Measurements from ENCODE around the gene NELFB.

The NELFB gene

DNA sequence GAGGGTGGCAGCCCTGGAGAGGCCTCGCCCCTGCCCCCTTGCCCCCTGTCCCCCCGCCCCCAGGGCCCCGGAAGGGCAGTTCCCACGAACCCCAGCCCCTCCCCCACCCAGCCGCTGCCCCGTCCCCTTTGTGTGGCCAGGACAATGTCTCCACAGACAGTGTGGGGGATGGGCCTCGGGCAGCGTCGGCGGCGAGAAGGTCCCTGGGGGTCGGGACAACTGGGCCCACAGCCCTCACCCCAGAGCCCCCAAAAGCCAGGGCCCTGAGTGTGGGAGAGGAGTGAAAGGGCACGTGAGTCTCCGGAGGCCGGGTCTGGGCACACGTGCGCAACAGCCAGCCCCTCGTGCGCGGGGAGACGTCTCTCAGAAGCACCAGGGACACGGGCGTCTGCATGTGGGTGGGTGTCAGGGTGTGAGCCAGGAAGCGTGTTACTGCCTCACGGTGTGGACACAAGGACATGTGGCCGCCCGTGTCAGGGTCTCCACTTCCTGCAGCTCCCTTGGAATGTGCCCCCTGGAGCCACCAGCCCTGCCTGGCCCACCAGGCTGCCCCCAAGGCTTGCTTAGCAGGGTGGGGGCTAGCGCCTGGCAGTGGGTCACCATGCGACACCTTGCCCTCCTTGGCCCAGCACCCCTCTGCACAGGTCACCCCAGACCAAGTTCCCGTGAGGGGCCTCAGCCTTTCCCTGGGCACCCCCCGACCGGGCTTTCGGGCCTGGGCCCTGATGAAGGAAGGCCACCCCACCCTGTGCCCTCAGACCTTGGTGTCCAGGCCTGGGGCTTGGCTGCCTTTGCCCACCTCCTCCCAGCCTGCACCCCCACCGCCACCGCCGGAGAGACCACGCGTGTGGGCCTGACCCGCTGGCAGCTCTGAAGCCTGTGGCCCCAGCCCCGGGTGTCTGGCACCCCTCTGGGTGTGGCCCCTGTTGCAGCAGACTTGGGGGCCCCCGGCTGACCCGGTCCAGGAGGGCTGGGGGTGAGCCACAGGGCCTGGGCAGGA lies 59.7 kb downstream of the NELFB start:
- Mint-ChIP-seq H3K4me1 (no peaks in the 10 kb centered on the region), H3K36me3 (ENCODE audit: insufficient read depth) (no peaks in the 10 kb centered on the region), H3K27ac (ENCODE audit: low read depth) (no peak overlapping the region), H3K27me3 (no peaks in the 10 kb centered on the region), H3K9me3 (no peaks in the 10 kb centered on the region), H3K4me3 (no peak overlapping the region)
- no peak for ATAC-seq (replicated peaks; ENCODE audit: extremely low read depth, poor library complexity, severe bottlenecking)
- no peak for DNase-seq (ENCODE audit: low spot score in 2 of 2)

DNA sequence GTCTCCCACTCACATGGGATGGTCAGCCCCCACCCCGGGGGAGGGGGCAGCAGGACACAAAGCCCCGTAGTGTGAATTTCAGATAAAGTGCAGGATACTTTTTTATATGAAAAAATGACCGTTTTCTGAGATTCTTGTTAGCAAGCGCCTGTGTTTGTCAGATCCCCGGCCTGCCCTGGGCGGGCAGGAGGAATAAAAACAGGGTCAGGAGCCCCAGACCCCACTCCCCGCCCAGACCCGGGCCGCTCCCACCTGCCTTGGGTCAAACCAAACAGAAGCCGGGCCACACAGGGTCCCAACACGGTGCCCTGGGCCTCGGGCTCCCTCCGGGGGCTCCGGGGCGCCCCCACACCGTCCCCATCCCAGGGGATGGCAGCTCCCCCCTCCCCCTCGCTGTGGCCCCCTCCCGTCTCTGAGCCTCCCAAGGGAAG lies 60.5 kb downstream of the NELFB start:
- DNase-seq (ENCODE audit: low spot score in 2 of 2) (no peak), ATAC-seq (replicated peaks; ENCODE audit: extremely low read depth, poor library complexity, severe bottlenecking) (no peak)
- Mint-ChIP-seq H3K4me3 (no peak overlapping the region), H3K27me3 (no peaks in the 10 kb centered on the region), H3K4me1 (no peaks in the 10 kb centered on the region), H3K9me3 (no peaks in the 10 kb centered on the region), H3K27ac (ENCODE audit: low read depth) (no peak overlapping the region), H3K36me3 (ENCODE audit: insufficient read depth) (no peaks in the 10 kb centered on the region)

DNA sequence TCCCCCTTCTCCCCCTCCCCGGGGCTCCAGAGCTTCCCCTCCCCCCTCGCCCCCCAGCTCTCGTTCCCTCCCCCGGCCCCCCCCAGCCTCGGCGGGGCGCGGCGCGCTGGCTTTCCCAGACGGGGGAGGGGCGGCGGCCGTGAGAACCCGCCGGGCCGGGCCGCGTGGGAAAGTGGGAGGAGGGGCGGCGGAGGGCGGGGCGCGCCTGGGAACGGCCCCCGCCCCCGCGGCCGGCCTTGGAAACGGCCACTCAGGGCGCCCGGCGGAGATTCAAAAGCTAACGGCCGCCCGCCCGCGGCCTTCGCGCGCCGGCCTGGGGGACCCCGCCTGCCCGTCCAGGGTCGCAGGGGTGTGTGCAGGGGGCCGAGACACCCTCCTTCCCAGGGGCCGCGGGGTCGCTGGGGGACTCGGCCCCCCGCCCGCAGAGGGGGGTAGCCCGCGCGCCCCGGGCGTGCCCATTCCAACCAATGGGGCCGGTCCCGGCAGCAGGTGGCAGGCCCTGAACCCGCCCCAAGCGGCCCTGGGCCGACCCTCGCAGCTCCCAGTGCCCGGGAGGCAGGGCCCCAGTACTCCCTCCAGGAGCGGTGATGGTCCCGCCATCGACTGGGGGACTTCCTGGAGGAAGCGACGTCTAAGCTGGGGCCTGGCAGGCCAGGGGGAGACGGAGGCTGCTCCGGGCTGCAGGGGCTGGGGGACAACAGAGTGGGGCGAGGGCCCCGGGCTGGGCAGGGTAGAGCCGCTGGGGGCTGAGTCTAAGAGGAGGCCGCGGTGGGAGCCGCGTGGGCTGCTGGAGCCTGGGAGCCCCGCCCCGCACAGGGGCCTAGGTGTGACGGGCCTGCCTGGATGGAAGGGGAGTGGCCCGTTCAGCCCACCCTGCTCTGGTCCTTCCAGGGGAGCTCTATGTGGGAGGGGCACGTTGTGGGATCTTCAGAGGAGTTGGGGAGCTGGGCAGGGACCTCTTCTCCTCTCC lies 61.2 kb downstream of the NELFB start:
- Mint-ChIP-seq H3K4me3 (no peak overlapping the region), H3K36me3 (ENCODE audit: insufficient read depth) (no peaks in the 10 kb centered on the region), H3K4me1 (no peaks in the 10 kb centered on the region), H3K9me3 (no peaks in the 10 kb centered on the region), H3K27ac (ENCODE audit: low read depth) (no peak overlapping the region), H3K27me3 (no peaks in the 10 kb centered on the region)
- ATAC-seq (replicated peaks; ENCODE audit: extremely low read depth, poor library complexity, severe bottlenecking) (no peak), DNase-seq (ENCODE audit: low spot score in 2 of 2) (peak in 1 of 2 donors; percentile 9)

DNA sequence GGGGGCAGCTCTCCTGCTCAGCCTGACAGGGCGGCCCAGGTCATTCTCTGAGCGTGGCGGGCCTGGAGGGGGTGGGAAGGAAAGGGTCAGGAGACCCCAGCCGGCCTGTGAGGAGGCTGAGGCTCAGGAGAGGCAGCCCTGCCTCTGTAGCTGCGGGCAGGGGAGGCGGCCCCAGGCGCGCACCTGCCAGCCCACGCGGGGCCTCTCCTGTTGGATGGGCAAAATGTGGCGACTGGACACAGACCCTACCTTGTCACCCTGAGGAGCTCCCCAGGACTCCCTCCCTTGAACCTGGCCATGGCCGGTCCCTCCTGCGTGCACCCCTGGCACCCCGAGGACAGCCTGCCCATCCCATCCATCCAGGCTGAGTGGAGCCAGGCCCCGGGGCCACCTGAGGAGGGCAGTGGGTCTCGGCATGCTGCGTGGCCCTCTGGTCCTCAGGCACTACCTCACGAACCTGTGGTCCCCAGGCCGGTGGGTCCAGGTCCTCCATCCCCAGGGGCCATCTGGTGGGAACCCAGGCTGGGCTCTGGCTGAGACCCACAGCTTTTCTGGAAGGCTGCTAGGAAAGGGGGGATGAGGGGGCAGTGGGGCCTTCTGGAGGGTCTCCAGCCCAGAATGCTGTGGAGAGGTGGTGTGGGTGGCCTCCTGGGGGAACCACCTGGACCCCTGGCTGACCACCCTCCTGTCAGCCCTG lies 62.0 kb downstream of the NELFB start:
- H3K9me3 Mint-ChIP-seq, result no peaks in the 10 kb centered on the region
- H3K27ac Mint-ChIP-seq (ENCODE audit: low read depth), result no peak overlapping the region
- H3K27me3 Mint-ChIP-seq, result no peaks in the 10 kb centered on the region
- DNase-seq (ENCODE audit: low spot score in 2 of 2) (no peak), ATAC-seq (replicated peaks; ENCODE audit: extremely low read depth, poor library complexity, severe bottlenecking) (no peak)
- H3K4me1 Mint-ChIP-seq, result no peaks in the 10 kb centered on the region
- H3K4me3 Mint-ChIP-seq, result no peak overlapping the region
- no peaks in the 10 kb centered on the region for H3K36me3 Mint-ChIP-seq (ENCODE audit: insufficient read depth)

DNA sequence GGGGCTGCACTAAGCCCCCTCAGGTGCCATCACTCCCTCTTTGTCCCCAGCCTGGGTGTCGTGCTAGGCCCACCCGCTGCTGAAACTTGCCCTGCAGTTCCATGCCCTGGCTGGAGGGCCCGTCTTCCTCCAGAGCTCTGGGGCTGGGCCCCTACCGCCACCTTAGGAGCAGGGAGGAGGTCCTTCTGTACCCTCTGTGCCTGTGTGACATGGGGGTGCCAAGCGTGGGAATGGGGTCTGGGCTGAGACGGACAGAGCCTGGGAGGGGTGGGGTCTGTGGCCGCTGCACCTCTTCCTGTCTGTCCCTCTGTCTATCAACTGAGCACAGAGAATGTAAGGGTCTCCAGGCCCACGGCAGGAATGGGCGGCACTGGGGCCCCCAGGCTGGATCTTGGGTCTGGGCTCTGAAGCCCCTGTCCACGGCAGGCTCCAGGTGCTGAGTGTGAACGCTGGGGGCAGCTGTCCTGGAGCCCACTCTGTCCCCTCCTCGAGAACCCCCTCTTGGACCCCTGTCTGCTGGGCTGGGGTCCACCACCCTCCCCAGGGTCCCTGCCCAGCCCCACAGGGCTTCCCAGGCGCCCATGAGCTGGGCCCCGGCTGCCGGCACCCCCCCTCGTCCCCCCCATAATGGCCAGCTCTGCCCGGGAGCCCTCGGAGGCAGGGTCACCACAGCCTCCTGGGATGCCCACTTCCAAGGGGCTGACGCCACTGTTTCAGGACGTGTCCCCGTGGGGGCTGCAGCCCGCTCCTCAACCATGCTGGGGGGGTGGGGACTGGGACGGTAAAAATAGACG lies 62.8 kb downstream of the NELFB start:
- Mint-ChIP-seq H3K9me3 (no peaks in the 10 kb centered on the region), H3K4me1 (no peaks in the 10 kb centered on the region), H3K4me3 (no peak overlapping the region), H3K27me3 (no peaks in the 10 kb centered on the region), H3K36me3 (ENCODE audit: insufficient read depth) (no peaks in the 10 kb centered on the region), H3K27ac (ENCODE audit: low read depth) (no peak overlapping the region)
- no peak for DNase-seq (ENCODE audit: low spot score in 2 of 2)
- ATAC-seq (replicated peaks; ENCODE audit: extremely low read depth, poor library complexity, severe bottlenecking), result no peak

DNA sequence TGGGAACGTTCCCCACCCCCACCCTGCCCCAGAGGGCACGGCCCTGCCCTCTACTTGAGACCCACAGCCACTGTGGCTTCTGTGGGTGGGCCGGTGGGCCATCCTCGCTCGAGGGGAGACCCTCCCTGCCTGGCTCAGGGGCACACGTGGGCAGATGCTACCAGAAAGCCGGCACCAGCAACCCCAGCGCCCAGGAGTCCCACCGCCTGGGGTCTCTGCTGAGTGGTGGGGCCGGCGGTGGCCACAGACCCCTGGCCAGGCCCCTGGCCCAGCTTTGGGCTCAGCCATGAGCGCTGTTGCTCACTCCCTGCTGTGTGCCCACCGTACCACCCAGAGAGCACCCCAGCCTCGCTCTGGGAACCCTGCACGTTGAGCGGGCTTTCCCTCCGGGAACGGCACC lies 63.5 kb downstream of the NELFB start:
- no peaks in the 10 kb centered on the region for H3K9me3 Mint-ChIP-seq

DNA sequence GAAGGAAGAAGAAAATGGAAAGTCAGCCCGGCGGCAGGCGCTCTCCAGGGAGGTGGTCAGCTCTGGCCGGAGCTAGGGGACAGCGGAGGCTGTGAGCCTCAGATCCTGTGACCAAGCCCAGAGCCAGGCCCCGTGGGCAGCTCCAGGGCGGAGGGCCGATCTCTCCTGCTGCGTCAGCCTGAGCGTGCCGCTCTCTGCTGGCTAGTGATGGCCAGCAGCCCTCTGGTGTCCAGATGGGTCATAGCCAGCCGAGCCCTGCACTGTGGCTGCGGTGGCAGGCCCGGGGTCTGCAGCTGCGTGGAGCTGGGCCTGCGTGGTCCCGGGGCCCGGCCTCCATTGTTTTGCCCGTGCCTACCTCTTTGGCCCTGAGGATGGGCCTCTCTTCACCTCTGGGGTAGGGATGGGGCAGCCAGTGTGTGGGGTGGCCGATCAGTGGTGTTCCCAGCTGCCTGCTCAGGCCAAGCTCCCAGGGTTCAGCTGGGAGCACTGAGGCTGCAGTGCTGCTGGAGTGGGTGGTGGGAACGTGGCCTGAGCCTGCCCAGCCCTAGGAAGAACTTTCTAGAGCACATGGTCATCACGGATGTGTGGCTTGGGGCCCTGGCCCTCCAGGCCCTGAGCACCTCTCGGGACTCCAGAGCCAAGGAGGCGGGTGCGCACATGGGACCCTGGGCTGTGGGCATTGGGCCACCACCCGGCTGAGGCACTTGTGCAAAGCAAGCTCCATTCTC lies 64.0 kb downstream of the NELFB start:
- Mint-ChIP-seq H3K27ac (ENCODE audit: low read depth) (no peak overlapping the region), H3K4me3 (no peak overlapping the region), H3K27me3 (no peaks in the 10 kb centered on the region), H3K4me1 (no peaks in the 10 kb centered on the region), H3K9me3 (no peaks in the 10 kb centered on the region), H3K36me3 (ENCODE audit: insufficient read depth) (no peaks in the 10 kb centered on the region)
- DNase-seq (ENCODE audit: low spot score in 2 of 2) (no peak), ATAC-seq (replicated peaks; ENCODE audit: extremely low read depth, poor library complexity, severe bottlenecking) (no peak)

More for the DNA sequence above, 63.5 kb downstream of the NELFB start:
- ATAC-seq (replicated peaks; ENCODE audit: extremely low read depth, poor library complexity, severe bottlenecking), result no peak
- Mint-ChIP-seq H3K27me3 (no peaks in the 10 kb centered on the region), H3K4me1 (no peaks in the 10 kb centered on the region), H3K27ac (ENCODE audit: low read depth) (no peak overlapping the region), H3K36me3 (ENCODE audit: insufficient read depth) (no peaks in the 10 kb centered on the region), H3K4me3 (no peak overlapping the region)
- no peak for DNase-seq (ENCODE audit: low spot score in 2 of 2)

DNA sequence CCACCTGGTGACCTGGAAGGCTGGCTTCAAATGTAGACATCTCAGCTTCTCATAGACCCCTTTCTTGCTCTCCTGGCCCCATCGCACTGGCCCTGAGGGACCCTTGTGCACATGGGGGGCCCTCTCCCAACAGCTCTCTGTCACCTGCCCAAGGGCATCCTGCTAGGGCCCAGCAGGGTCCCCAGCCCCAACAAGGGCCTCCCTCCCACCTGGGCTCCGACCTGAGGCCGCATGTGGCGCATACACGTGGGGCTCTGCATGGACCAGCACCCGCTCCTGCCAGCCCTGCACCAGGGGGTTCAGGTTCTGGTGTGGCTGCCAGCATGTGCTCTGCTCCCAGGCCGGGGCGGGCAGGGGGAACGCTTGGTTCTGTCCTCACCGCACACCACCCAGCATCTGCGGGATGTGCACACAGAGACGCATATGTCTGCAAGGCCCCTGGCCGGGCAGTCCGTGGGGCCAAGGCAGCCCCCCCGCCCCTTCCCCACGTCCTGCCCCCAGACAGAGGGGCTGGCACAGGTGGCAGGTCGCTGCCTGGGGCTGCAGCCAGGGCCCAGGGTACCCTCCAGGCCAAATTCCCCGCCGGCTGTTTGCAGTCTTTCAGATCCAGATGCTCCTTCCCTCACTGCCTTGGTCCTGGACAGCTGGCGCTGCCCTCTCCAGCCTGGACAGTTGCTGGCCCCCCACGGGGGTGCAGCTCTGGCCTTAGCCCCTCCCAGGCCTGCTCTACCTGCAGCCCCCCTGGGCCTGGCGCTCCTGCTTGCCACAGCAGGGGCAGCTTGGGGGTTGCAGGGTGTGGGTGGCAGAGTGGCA lies 64.8 kb downstream of the NELFB start:
- Mint-ChIP-seq H3K27ac (ENCODE audit: low read depth) (no peak overlapping the region), H3K4me1 (no peaks in the 10 kb centered on the region), H3K36me3 (ENCODE audit: insufficient read depth) (no peaks in the 10 kb centered on the region), H3K4me3 (no peak overlapping the region), H3K9me3 (no peaks in the 10 kb centered on the region), H3K27me3 (peaks cover 3% of the 10 kb centered on the region)
- ATAC-seq (replicated peaks; ENCODE audit: extremely low read depth, poor library complexity, severe bottlenecking) (no peak), DNase-seq (ENCODE audit: low spot score in 2 of 2) (no peak)

DNA sequence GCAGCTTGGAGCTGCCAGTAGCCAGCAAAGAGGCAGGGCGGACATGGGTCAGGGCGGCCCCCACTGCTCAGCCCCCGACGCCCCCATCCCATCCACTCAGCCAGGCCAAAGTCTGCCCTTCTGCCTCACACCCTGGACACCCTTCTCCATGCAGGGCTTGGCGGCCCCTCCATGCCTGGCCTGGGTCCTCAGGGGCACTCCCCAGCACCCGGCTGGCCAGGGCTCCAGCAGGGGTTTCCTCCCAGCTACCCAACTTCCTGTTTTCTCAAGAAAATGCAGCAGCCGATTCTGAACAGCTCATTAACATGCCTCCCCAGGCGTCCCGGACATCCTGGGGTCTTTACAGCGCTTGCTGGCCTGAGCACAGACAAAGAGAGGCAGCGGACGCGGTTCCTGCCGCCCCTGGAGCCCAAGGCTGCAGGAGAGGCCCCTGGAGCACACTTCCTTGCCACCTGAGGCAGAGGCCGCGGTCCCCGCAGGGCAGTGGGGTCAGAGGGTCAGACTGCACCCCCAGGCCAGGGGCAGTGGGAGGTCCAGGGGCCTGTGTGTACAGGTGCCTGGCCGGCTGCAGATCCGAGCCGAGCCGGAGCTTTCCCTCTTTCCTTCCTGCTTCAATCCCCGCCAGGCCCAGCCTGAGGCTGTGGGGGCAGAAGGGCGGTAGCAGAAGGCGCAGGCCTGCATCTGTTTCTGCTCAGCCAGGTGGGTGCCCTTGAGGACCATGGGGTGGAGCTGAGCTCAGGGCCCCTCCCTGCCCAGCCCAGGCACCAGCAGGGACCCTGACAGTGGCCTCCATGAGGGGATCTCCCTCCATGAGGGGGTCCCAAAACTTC lies 65.6 kb downstream of the NELFB start:
- peaks cover 12% of the 10 kb centered on the region for H3K27me3 Mint-ChIP-seq
- no peaks in the 10 kb centered on the region for H3K4me1 Mint-ChIP-seq
- DNase-seq (ENCODE audit: low spot score in 2 of 2), result no peak
- H3K4me3 Mint-ChIP-seq, result no peak overlapping the region
- H3K27ac Mint-ChIP-seq (ENCODE audit: low read depth), result no peak overlapping the region
- ATAC-seq (replicated peaks; ENCODE audit: extremely low read depth, poor library complexity, severe bottlenecking), result no peak
- H3K9me3 Mint-ChIP-seq, result no peaks in the 10 kb centered on the region
- peaks cover 2% of the 10 kb centered on the region for H3K36me3 Mint-ChIP-seq (ENCODE audit: insufficient read depth)

DNA sequence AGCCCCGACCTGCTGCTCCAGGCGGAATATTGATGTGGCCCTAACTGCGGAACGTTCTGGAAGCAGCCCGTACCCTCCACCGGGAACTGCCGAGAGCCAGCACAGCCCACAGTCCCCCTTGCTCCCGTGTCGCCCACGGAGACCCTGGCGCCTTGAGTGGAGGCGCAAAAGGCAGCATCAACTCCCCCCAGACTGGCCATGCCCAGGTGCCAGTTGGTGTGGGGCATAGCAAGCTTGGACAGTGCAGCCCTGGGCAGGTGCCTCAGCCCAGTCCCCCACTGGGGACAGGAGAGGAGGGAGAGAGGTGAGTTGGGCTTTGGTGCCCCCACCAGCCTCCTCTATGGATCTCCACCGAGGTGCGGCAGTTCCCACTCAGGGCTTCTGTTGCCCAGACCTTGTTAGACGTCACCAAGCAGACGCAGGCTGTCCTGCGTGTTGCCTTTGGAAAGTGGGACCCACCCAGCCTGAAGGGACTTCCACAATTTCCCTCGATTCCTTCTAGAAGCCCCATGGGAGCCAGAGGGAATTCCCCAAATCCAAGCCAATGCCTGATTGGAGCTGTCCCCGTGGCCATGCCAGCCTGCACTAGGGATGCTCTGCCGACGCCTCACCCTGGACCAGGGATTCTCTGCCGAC lies 66.7 kb downstream of the NELFB start:
- Mint-ChIP-seq H3K27me3 (peaks cover 22% of the 10 kb centered on the region), H3K27ac (ENCODE audit: low read depth) (no peak overlapping the region), H3K4me1 (peaks cover 3% of the 10 kb centered on the region), H3K4me3 (no peak overlapping the region), H3K9me3 (no peaks in the 10 kb centered on the region), H3K36me3 (ENCODE audit: insufficient read depth) (peaks cover 4% of the 10 kb centered on the region)
- no peak for ATAC-seq (replicated peaks; ENCODE audit: extremely low read depth, poor library complexity, severe bottlenecking)
- no peak for DNase-seq (ENCODE audit: low spot score in 2 of 2)

Measured in central memory CD8-positive, alpha-beta T cell (primary cell).